Upper lobe of left lung (tissue), 4 donors: ENCODE measurements around the gene CRYBG2.

Source experiments
- POLR2A ChIP-seq, 4 donors: fragments of 450-650 bp; IDR thresholded peaks; one replicate each; pipeline ENCODE4 v1.5.1; 2016 to 2017; ENCODE audit warnings: antibody characterized with exemption in 4 of 4, mild to moderate bottlenecking in 2 of 4
- POLR2AphosphoS5 ChIP-seq, 2 donors: sonication (generic); formaldehyde crosslinking; IDR thresholded peaks; one replicate each; pipeline ENCODE4 v1.5.1; 2017; ENCODE audit warnings: antibody characterized with exemption in 2 of 2
- TF ChIP-seq, protein P1 (sequence below), 6 experiments: fragments of 450-650 bp in 4 of 6; fragments of 200-600 bp in 2 of 6; sonication (generic) in 2 of 6; IDR thresholded peaks; one replicate each; pipeline ENCODE4 v1.5.1; 2016 to 2019; ENCODE audit warnings: antibody characterized with exemption in 6 of 6

DNA sequence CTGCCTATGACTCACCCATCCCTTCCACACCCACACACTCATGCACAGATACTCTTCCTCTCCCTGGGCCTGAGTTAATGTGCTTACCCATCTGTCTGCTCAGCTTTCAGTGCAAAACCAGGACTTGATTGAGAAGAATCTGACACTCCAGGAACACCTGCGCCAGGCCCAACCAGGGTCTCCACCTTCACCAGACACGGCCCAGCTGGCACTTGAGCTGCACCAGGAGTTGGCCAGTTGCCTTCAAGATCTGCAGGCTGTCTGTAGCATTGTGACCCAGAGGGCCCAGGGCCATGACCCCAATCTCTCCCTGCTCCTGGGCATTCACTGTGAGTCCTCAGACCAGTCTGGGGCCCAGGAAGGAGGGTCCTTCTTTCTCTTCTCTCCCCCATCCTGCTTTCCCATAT is 77.5 kb downstream of the CRYBG2 start:
- TF ChIP-seq, protein P1, sequence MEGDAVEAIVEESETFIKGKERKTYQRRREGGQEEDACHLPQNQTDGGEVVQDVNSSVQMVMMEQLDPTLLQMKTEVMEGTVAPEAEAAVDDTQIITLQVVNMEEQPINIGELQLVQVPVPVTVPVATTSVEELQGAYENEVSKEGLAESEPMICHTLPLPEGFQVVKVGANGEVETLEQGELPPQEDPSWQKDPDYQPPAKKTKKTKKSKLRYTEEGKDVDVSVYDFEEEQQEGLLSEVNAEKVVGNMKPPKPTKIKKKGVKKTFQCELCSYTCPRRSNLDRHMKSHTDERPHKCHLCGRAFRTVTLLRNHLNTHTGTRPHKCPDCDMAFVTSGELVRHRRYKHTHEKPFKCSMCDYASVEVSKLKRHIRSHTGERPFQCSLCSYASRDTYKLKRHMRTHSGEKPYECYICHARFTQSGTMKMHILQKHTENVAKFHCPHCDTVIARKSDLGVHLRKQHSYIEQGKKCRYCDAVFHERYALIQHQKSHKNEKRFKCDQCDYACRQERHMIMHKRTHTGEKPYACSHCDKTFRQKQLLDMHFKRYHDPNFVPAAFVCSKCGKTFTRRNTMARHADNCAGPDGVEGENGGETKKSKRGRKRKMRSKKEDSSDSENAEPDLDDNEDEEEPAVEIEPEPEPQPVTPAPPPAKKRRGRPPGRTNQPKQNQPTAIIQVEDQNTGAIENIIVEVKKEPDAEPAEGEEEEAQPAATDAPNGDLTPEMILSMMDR (IDR thresholded peaks at IDR 0.05) = no peak
- no peak for TF ChIP-seq POLR2AphosphoS5 (IDR thresholded peaks at IDR 0.05)
- TF ChIP-seq POLR2A (IDR thresholded peaks at IDR 0.05) = no peak
